HL-60 (cell line): ENCODE measurements around the gene PEF1.

ENCODE experiments used
- DNase-seq, 2 experiments: peaks; one replicate each; pipeline ENCODE4 v3.0.0-alpha.2; 2010 to 2020; ENCODE audit warnings: low read depth in 1 of 2, low spot score in 1 of 2
- H3K27ac ChIP-seq: fragments of 250-450 bp; sonication (Bioruptor Pico); replicated peaks from 2 replicates; pipeline ENCODE4 v1.5.1; 2020; ENCODE audit warnings: mild to moderate bottlenecking, moderate library complexity
- H3K27me3 ChIP-seq: fragments of 250-450 bp; sonication (Bioruptor Pico); 2 replicates; pipeline ENCODE4 v1.5.1; 2021; ENCODE audit warnings: mild to moderate bottlenecking, moderate library complexity; ENCODE audit not compliant: insufficient read depth, poor library complexity, severe bottlenecking
- H3K4me3 ChIP-seq: replicated peaks from 2 replicates; pipeline ENCODE4 v1.5.1; 2011; ENCODE audit warnings: mild to moderate bottlenecking, control low read depth, low read length; ENCODE audit not compliant: insufficient read depth
- CTCF ChIP-seq: IDR thresholded peaks from one replicate; pipeline ENCODE4 v1.5.1; 2011; ENCODE audit warnings: low read length, control low read depth, inconsistent platforms; ENCODE audit not compliant: insufficient read depth
- GABPA ChIP-seq: IDR thresholded peaks from 2 replicates; pipeline ENCODE4 v1.6.1; 2012; ENCODE audit warnings: low read depth
- POLR2AphosphoS5 ChIP-seq: IDR thresholded peaks from 2 replicates; pipeline ENCODE4 v1.6.1; 2012; ENCODE audit warnings: low read depth
- SPI1 ChIP-seq: IDR thresholded peaks from 2 replicates; pipeline ENCODE4 v1.6.1; 2012; ENCODE audit warnings: low read depth, mild to moderate bottlenecking, borderline replicate concordance
- TF ChIP-seq, protein P1 (sequence below): IDR thresholded peaks from 2 replicates; pipeline ENCODE4 v1.6.1; 2012; ENCODE audit warnings: low read depth; ENCODE audit not compliant: insufficient replicate concordance

The PEF1 gene

DNA sequence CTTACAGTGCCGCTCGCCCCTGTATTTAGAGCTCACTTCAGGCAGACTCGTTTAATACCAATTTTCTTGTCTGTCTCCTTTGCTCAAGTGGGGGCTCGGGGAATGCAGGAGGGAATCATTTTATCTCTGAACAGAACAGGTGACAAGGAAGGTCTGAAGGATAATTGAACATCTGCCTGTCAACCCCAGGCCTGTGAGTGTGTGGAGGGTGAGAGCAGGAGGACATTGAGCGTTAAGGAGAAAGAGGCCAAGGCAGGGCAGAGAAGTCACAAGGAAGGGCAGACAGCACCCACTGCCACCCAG is 9.7 kb upstream of the PEF1 start:
- TF ChIP-seq GABPA (no peak), POLR2AphosphoS5 (no peak), SPI1 (no peak), CTCF (no peak)
- TF ChIP-seq, protein P1, sequence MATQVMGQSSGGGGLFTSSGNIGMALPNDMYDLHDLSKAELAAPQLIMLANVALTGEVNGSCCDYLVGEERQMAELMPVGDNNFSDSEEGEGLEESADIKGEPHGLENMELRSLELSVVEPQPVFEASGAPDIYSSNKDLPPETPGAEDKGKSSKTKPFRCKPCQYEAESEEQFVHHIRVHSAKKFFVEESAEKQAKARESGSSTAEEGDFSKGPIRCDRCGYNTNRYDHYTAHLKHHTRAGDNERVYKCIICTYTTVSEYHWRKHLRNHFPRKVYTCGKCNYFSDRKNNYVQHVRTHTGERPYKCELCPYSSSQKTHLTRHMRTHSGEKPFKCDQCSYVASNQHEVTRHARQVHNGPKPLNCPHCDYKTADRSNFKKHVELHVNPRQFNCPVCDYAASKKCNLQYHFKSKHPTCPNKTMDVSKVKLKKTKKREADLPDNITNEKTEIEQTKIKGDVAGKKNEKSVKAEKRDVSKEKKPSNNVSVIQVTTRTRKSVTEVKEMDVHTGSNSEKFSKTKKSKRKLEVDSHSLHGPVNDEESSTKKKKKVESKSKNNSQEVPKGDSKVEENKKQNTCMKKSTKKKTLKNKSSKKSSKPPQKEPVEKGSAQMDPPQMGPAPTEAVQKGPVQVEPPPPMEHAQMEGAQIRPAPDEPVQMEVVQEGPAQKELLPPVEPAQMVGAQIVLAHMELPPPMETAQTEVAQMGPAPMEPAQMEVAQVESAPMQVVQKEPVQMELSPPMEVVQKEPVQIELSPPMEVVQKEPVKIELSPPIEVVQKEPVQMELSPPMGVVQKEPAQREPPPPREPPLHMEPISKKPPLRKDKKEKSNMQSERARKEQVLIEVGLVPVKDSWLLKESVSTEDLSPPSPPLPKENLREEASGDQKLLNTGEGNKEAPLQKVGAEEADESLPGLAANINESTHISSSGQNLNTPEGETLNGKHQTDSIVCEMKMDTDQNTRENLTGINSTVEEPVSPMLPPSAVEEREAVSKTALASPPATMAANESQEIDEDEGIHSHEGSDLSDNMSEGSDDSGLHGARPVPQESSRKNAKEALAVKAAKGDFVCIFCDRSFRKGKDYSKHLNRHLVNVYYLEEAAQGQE: no peak
- H3K4me3 ChIP-seq: no peak overlapping the region

DNA sequence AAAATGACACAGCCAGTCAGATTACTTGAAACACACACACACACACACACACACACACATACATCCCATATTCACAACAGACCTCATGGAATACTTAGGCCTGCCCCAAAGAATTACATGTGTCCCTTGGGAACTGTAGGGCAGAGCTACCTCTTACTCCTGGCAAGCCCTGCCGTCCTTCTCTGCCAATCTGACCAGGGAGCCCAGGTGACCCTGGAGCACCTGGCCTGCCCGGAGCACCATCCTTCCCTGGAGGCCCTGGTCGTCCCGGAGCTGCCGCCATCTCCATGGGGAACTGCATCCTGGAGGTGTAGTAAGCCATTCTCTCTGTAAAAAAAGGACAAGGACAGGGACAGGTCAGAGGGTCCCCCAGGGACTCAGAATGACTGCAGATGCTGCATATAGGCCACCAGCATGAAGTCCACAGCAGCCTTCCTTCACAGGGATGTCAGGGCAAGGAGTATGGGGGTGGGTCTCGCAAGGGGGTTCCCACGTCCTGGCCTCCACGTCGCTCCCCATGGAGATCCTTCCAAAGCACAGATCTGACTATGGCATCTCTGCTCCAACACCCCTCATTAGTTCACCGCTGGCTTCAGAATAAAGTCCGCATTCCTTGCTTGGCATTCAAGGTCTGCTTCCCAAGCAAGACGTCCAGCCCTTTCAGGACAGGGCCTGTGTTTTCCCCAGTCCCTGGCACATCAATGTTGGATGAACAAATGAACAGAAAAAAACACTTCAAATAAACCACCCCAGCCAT is 9.2 kb upstream of the PEF1 start:
- H3K27ac ChIP-seq: no peak overlapping the region
- DNase-seq: no peak
- no peaks in the 10 kb centered on the region for H3K27me3 ChIP-seq
- TF ChIP-seq GABPA (no peak), POLR2AphosphoS5 (no peak)
- H3K4me3 ChIP-seq: no peak overlapping the region

More for the DNA sequence above, 9.7 kb upstream of the PEF1 start:
- Histone ChIP-seq H3K27me3 (no peaks in the 10 kb centered on the region), H3K27ac (no peak overlapping the region)
- no peak for DNase-seq

DNA sequence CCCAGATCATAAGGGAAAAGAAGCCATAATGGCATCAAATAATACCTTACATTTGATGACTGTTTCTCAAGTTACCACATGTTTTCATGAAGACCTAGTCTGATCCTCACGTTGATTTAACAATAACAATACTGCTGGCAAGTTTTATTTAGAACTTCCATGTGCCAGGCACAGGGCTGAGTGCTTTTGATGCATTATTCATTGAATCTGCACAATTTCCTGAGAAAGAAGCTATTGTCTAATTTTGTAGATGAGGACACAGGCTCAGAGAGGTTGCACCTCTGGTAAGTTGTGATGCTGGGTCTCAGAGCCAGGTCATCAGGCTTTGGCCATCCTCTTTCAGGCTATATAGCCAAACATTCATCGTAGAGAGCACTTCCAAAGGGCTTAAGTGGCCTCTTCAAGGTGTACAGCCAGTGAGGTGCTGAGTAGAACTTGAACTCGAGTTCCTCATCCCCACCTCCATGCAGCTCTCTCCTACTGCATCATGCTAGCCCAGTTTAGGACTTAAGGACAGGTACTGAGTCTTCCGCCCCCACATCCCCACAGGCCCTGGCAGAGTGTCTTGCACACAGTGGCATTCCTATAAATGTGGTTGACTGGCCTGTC is 8.3 kb upstream of the PEF1 start:
- no peak overlapping the region for H3K4me3 ChIP-seq
- no peaks in the 10 kb centered on the region for H3K27me3 ChIP-seq
- no peak for DNase-seq
- H3K27ac ChIP-seq: no peak overlapping the region
- TF ChIP-seq, protein P1: no peak

- no peak for TF ChIP-seq SPI1
- no peak for TF ChIP-seq CTCF
- TF ChIP-seq, protein P1: no peak
- no peak for TF ChIP-seq POLR2AphosphoS5
- TF ChIP-seq GABPA: no peak
- Histone ChIP-seq H3K4me3 (no peak overlapping the region), H3K27me3 (no peaks in the 10 kb centered on the region), H3K27ac (no peak overlapping the region)
- no peak for DNase-seq
Observed at GRCh38 chr1:31651766-31652165, 7.1 kb upstream of the PEF1 start.
